Femur (tissue), 1 donor: ENCODE results near the gene SLC5A5.
A peak's percentile ranks its signal among the peaks of the same experiment; 100 is the strongest.

Source experiments
- DNase-seq: peaks from one replicate; pipeline ENCODE4 v3.0.0-alpha.2; 2017

Gene SLC5A5

DNA sequence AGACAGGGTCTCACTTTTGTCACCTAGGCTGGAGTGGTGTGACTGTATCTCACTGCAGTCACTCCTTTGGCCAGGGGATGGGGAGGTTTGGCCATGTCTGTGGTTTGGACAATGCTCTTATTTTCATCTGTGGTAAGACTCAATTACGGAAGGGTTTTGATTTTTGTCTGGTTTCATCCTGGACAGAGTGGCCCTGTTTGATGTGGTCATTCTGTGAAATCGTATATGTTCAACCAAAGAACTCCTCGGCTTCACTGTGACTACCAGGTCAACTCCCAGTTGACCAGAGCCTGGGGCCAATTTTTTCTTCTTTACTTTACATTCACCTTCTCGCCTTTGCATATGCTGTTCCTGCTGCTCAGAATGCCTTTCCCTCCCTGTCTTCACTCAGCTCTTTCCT is 54.3 kb downstream of the SLC5A5 start:
- no peak for DNase-seq

- no peak for DNase-seq
These were observed 57.3 kb downstream of the SLC5A5 start for GRCh38 chr19:17929056-17929455.

GRCh38 chr19:17931532-17932191 is 59.9 kb downstream of the SLC5A5 start:
- DNase-seq, result no peak

DNA sequence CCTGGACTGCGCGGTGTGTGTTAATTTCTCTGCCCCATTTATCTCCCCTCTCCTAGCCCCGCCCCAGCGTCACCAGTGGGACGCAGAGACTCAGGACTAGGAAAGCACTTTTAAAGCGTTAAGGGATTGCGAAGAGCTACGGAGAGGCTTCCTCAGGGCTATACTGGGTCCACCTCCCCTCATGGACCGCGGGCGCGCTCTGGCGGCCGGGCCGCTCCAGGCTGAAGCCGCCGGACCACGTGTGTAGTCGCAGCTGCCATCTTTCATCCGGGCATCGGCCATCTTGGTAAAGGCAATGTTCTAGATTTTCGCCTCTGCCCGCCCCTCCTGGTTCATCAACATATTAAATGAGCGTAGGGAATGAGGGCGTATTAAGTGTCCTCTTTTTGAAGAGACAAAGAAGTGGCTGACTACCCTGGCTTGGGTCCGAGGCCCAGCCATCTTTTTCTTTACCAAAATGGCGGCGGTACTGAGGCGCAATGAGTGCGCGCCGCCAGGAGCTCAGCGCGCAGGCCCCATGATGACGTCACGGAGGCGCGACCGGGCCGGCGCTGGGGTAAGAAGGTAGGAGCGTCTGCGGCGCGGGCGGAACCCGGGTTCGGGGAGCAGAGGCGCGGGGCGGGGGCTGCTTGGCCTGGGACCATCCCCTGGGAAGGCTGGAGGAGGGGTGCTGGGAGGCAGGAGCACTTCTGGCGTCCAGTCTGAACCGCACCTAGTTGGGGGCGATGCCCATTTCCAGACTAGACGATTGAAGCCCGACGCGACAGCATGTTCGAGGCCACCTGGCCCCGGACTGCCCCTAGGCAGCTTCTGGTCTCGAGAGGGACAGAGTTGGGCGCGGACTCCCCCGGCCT is 61.0 kb downstream of the SLC5A5 start, which contains the start of gene CCDC124:
TSS of gene CCDC124 (plus strand) at position 531 of the 854 bp plus-strand sequence. CDS start 3,406 bp downstream, outside the sequence.
- DNase-seq, result peak; percentile 93

- no peak for DNase-seq
These were observed 61.8 kb downstream of the SLC5A5 start for GRCh38 chr19:17933414-17934129.

DNA sequence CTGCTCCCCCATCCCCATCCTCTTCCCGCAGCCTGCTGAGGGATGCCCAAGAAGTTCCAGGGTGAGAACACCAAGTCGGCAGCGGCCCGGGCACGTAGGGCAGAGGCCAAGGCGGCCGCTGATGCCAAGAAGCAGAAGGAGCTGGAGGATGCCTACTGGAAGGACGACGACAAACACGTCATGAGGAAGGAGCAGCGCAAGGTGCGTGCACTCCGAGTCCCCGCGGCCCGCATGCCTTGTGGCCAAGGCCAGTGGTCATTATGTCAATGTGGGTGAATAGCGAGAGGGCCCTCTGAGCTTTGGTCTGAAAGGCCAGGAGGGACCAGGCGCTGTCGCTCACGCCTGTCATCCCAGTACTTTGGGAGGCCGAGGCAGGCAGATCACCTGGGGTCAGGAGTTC is 64.6 kb downstream of the SLC5A5 start:
- no peak for DNase-seq

GRCh38 chr19:17937371-17937900 is 65.7 kb downstream of the SLC5A5 start:
- DNase-seq, result no peak

DNA sequence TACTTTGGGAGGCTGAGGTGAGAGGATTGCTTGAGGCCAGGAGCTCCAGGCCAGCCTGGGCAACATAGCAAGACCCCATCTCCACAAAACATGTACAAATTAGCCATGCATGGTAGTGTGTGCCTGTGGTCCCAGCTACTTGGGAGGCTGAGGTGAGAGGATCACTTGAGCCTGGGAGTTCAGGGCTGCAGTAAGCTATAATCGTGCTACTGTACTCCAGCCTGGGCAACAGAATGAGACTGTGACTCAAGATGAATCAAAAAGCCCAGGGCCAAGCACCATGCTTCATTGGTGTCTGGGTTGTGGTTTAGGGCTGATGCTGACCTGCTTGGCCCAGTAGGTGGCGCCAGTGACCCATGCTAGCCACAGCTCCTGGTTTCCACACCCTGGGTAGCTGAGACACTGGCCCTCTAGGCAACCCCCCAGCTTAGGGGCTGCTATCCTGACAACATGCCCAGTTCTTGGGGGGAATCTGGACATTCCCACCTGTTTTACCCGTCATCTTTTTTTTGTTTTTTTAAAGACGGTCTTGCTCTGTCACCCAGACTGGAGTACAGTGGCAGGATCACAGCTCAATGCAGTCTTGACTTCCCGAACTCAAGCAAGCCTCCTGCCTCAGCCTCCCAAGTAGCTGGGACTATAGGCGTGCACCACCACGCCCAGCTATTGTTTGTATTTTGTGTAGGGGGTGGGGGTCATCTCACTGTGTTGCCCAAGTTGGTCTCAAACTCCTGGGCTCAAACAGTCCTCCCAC is 66.5 kb downstream of the SLC5A5 start:
- DNase-seq, result peak; percentile 85

- no peak for DNase-seq
These were observed 70.4 kb downstream of the SLC5A5 start for GRCh38 chr19:17942181-17942580.

- DNase-seq, result no peak
These were observed 71.0 kb downstream of the SLC5A5 start for GRCh38 chr19:17942582-17943273.

GRCh38 chr19:17943274-17944221 is 71.8 kb downstream of the SLC5A5 start:
- DNase-seq, result no peak

DNA sequence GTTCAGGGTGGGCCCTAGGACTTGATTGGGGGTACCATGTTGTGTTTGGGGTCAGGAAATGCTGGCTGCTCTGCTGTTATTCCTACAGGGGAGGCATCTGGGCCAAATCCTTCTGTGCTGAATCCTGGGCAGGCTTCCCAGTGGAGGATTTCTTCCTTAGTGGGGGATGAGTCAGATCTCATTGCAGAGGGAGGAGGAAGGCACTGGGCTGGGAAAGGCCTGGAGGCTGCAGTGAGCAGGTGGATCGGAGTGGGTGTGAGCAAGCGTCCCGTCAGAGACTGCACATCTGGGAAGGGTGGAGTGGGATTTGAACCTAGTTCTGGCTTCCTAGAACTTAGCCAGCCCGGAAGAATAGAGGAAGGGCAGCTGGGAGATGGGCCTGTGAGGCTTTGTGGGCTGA is 72.6 kb downstream of the SLC5A5 start:
- DNase-seq, result no peak
